H9 (cell line): ENCODE data around the gene APOBEC3H. TPM values are rescaled to one million over a fixed set of nuclear protein-coding genes. Genes with fewer than 3 reads are reported as not detected.

Experiments used
- DNase-seq: peaks from one replicate; pipeline ENCODE4 v3.0.0-alpha.2; 2017
- H2AFZ ChIP-seq: one replicate; pipeline ENCODE4 v1.6.1; 2013; ENCODE audit warnings: mild to moderate bottlenecking, low read length, control low read depth, moderate library complexity
- H2AK5ac ChIP-seq: 2 replicates; pipeline ENCODE4 v1.6.1; 2013; ENCODE audit warnings: low read length, control low read depth, mixed read lengths; ENCODE audit not compliant: insufficient read length
- H2BK120ac ChIP-seq: one replicate; pipeline ENCODE4 v1.6.1; 2013; ENCODE audit warnings: low read depth, mild to moderate bottlenecking, low read length, control low read depth, inconsistent platforms; ENCODE audit not compliant: poor library complexity, severe bottlenecking
- H2BK12ac ChIP-seq: 2 replicates; pipeline ENCODE4 v1.6.1; 2013; ENCODE audit warnings: low read length, control low read depth, mixed read lengths, low read depth; ENCODE audit not compliant: insufficient read length
- H2BK15ac ChIP-seq: 2 replicates; pipeline ENCODE4 v1.6.1; 2013; ENCODE audit warnings: low read depth, low read length, control low read depth
- H2BK20ac ChIP-seq: one replicate; pipeline ENCODE4 v1.6.1; 2013; ENCODE audit warnings: low read depth, mild to moderate bottlenecking, low read length, control low read depth, inconsistent platforms; ENCODE audit not compliant: poor library complexity, severe bottlenecking
- H2BK5ac ChIP-seq: 2 replicates; pipeline ENCODE4 v1.6.1; 2013; ENCODE audit warnings: low read length, control low read depth, mixed read lengths; ENCODE audit not compliant: insufficient read length
- H3K14ac ChIP-seq: 2 replicates; pipeline ENCODE4 v1.6.1; 2013; ENCODE audit warnings: low read length, control low read depth; ENCODE audit not compliant: insufficient read depth
- H3K18ac ChIP-seq: 2 replicates; pipeline ENCODE4 v1.6.1; 2013; ENCODE audit warnings: low read depth, mild to moderate bottlenecking, mixed read lengths, low read length, control low read depth; ENCODE audit not compliant: insufficient read length
- H3K23ac ChIP-seq: 2 replicates; pipeline ENCODE4 v1.6.1; 2013; ENCODE audit warnings: low read length, control low read depth, mixed read lengths, low read depth; ENCODE audit not compliant: insufficient read length
- H3K23me2 ChIP-seq: 2 replicates; pipeline ENCODE4 v1.6.1; 2013; ENCODE audit warnings: low read depth, mild to moderate bottlenecking, mixed read lengths, low read length, control low read depth; ENCODE audit not compliant: insufficient read length, poor library complexity, severe bottlenecking
- H3K27ac ChIP-seq: 2 replicates; pipeline ENCODE4 v1.5.1; 2013; ENCODE audit warnings: low read length, control low read depth, mixed read lengths, low read depth; ENCODE audit not compliant: insufficient read length
- H3K27me3 ChIP-seq: 2 replicates; pipeline ENCODE4 v1.6.1; 2013; ENCODE audit warnings: low read length, control low read depth, inconsistent platforms; ENCODE audit not compliant: insufficient read depth
- H3K4ac ChIP-seq: 2 replicates; pipeline ENCODE4 v1.6.1; 2013; ENCODE audit warnings: low read depth, mild to moderate bottlenecking, control low read depth, inconsistent platforms, low read length, moderate library complexity
- H3K4me1 ChIP-seq: 2 replicates; pipeline ENCODE4 v1.6.1; 2013; ENCODE audit warnings: low read length, control low read depth, inconsistent platforms; ENCODE audit not compliant: insufficient read depth
- H3K4me2 ChIP-seq: 2 replicates; pipeline ENCODE4 v1.6.1; 2013; ENCODE audit warnings: low read length, control low read depth, mixed read lengths; ENCODE audit not compliant: insufficient read length, insufficient read depth
- H3K56ac ChIP-seq: 2 replicates; pipeline ENCODE4 v1.6.1; 2013; ENCODE audit warnings: low read depth, mild to moderate bottlenecking, mixed read lengths, low read length, control low read depth; ENCODE audit not compliant: insufficient read length
- H3K79me1 ChIP-seq: 2 replicates; pipeline ENCODE4 v1.6.1; 2013; ENCODE audit warnings: low read depth, mild to moderate bottlenecking, moderate library complexity, low read length, control low read depth, inconsistent platforms; ENCODE audit not compliant: insufficient read depth, poor library complexity, severe bottlenecking
- H3K79me2 ChIP-seq: 2 replicates; pipeline ENCODE4 v1.6.1; 2013; ENCODE audit warnings: low read length, control low read depth, inconsistent platforms; ENCODE audit not compliant: insufficient read depth
- H3K9ac ChIP-seq: 2 replicates; pipeline ENCODE4 v1.6.1; 2013; ENCODE audit warnings: low read length, control low read depth, mixed read lengths; ENCODE audit not compliant: insufficient read length; ENCODE audit errors: extremely low read depth
- H3K9me3 ChIP-seq: one replicate; pipeline ENCODE4 v1.6.1; 2013; ENCODE audit warnings: low read depth, low read length, inconsistent platforms; ENCODE audit not compliant: control insufficient read depth
- H3T11ph ChIP-seq: one replicate; pipeline ENCODE4 v1.6.1; 2013; ENCODE audit warnings: mild to moderate bottlenecking, low read length, control low read depth, inconsistent platforms
- H4K20me1 ChIP-seq: one replicate; pipeline ENCODE4 v1.6.1; 2013; ENCODE audit not compliant: control insufficient read depth, insufficient read length, insufficient read depth
- H4K5ac ChIP-seq: 2 replicates; pipeline ENCODE4 v1.6.1; 2013; ENCODE audit warnings: low read depth, mild to moderate bottlenecking, mixed read lengths, low read length, control low read depth; ENCODE audit not compliant: insufficient read length
- H4K8ac ChIP-seq: replicated peaks from 2 replicates; pipeline ENCODE4 v1.6.1; 2013; ENCODE audit warnings: low read length, control low read depth, mixed read lengths, low read depth; ENCODE audit not compliant: insufficient read length
- H4K91ac ChIP-seq: 2 replicates; pipeline ENCODE4 v1.6.1; 2013; ENCODE audit warnings: low read depth, mild to moderate bottlenecking, moderate library complexity, mixed read lengths, low read length, control low read depth; ENCODE audit not compliant: insufficient read length
- H3K27ac Mint-ChIP-seq, 3 experiments: 2 replicates in 2 of 3; 3 replicates in 1 of 3; pipeline ENCODE4 v1.8.0; 2020 to 2021; ENCODE audit warnings: mixed read lengths in 3 of 3, mild to moderate bottlenecking in 1 of 3, moderate library complexity in 1 of 3
- H3K27me3 Mint-ChIP-seq: 2 replicates; pipeline ENCODE4 v1.8.0; 2021; ENCODE audit warnings: low read depth, mild to moderate bottlenecking, moderate library complexity, mixed read lengths
- H3K36me3 Mint-ChIP-seq, 3 experiments: 2 replicates in 2 of 3; 3 replicates in 1 of 3; pipeline ENCODE4 v1.8.0; 2020 to 2021; ENCODE audit warnings: low read depth in 3 of 3, mixed read lengths in 3 of 3; ENCODE audit not compliant: insufficient read depth in 1 of 3
- H3K4me1 Mint-ChIP-seq, 2 experiments: 2 replicates each; pipeline ENCODE4 v1.8.0; 2020; ENCODE audit warnings: mixed read lengths in 2 of 2
- H3K4me3 Mint-ChIP-seq, 2 experiments: 2 replicates in 1 of 2; 3 replicates in 1 of 2; pipeline ENCODE4 v1.8.0; 2020 to 2021; ENCODE audit warnings: mild to moderate bottlenecking in 2 of 2, mixed read lengths in 2 of 2, moderate library complexity in 1 of 2
- H3K9me3 Mint-ChIP-seq, 2 experiments: 2 replicates in 1 of 2; 3 replicates in 1 of 2; pipeline ENCODE4 v1.8.0; 2020; ENCODE audit warnings: mild to moderate bottlenecking in 2 of 2, mixed read lengths in 2 of 2, moderate library complexity in 1 of 2
- WGBS: extraction: QIAGEN DNeasy Blood & Tissue Kit; methylation state at CpG from one replicate; pipeline ENCODE4 v1.1.7; 2013; ENCODE audit warnings: missing lambda C conversion rate, low lambda C conversion rate, mixed read lengths; ENCODE audit not compliant: insufficient read length; ENCODE audit errors: extremely low coverage; 5-methylcytosine and 5-hydroxymethylcytosine counted together
- total RNA-seq: library from RNA; stranded (reverse); gene quantifications from 2 replicates; pipeline ENCODE4 v1.2.1, GENCODE V29; 2021
- TF ChIP-seq, protein P1 (sequence below): fragments of 200-600 bp; sonication (generic); conservative IDR thresholded peaks from 3 replicates; pipeline ENCODE4 v1.8.0; 2021; ENCODE audit warnings: antibody characterized with exemption, mild to moderate bottlenecking

APOBEC3H gene
- total RNA-seq, 1 experiment from 2014 or later = 0.48 TPM

DNA sequence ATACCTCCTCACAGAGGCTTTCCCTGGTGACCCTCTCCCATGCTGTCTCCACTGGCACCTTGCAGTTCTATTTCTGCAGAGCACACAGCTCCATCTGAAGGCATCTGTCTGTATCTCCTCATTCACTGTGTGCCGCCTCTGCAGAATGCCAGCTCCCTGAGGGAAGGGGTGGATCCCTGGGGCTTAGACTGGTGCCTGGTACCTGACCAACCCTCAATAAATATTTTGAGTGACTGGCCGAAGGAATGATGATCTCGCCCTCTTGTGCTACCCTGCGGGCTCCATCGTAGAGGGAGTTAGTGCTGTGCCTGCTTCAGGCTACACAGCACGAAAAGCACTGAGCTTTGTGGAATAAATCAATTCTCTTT lies 53.8 kb downstream of the APOBEC3H start:
- Histone ChIP-seq H2BK15ac (no peak overlapping the region), H3K56ac (no peak overlapping the region), H3K79me1 (no peaks in the 10 kb centered on the region), H4K20me1 (no peaks in the 10 kb centered on the region), H3K4me2 (no peak overlapping the region), H3K27me3 (peaks cover 5% of the 10 kb centered on the region; the same call in 1 of the 2 replicates), H4K91ac (no peak overlapping the region), H2AK5ac (no peak overlapping the region), H3K9ac (no peak overlapping the region), H3K27ac (no peak overlapping the region), H3K14ac (no peak overlapping the region), H4K5ac (no peak overlapping the region), H2BK12ac (no peak overlapping the region), H3K18ac (no peak overlapping the region), H3K23me2 (peaks cover 6% of the 10 kb centered on the region), H2BK120ac (no peak overlapping the region), H3K23ac (no peak overlapping the region), H3K79me2 (no peaks in the 10 kb centered on the region), H2BK5ac (no peak overlapping the region), H2BK20ac (no peak overlapping the region), H3K9me3 (no peaks in the 10 kb centered on the region), H3T11ph (no peak overlapping the region), H3K4me1 (no peaks in the 10 kb centered on the region), H2AFZ (no peak overlapping the region), H4K8ac (no peak overlapping the region), H3K4ac (no peak overlapping the region)
- Mint-ChIP-seq H3K4me1 (peaks cover 19 to 39% of the 10 kb centered on the region in 2 experiments), H3K9me3 (0 out of 5 replicates have a peak, but pooled peaks cover 0 to 3% of the 10 kb centered on the region in 2 experiments), H3K36me3 (no peaks in the 10 kb centered on the region), H3K27me3 (peaks cover 29% of the 10 kb centered on the region), H3K27ac (no peak overlapping the region), H3K4me3 (peak overlapping the region in 1 of 2 experiments; percentile 74; a peak in 2 of 5 replicates)
- TF ChIP-seq, protein P1, sequence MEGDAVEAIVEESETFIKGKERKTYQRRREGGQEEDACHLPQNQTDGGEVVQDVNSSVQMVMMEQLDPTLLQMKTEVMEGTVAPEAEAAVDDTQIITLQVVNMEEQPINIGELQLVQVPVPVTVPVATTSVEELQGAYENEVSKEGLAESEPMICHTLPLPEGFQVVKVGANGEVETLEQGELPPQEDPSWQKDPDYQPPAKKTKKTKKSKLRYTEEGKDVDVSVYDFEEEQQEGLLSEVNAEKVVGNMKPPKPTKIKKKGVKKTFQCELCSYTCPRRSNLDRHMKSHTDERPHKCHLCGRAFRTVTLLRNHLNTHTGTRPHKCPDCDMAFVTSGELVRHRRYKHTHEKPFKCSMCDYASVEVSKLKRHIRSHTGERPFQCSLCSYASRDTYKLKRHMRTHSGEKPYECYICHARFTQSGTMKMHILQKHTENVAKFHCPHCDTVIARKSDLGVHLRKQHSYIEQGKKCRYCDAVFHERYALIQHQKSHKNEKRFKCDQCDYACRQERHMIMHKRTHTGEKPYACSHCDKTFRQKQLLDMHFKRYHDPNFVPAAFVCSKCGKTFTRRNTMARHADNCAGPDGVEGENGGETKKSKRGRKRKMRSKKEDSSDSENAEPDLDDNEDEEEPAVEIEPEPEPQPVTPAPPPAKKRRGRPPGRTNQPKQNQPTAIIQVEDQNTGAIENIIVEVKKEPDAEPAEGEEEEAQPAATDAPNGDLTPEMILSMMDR = no peak
- DNase-seq = no peak
- WGBS = no CpG with 5 or more reads among the region's 6 CpGs
